ENCODE measurements around the gene SLC12A5.
A peak's percentile ranks its signal among the peaks of the same experiment; 100 is the strongest.

SLC12A5 gene

DNA sequence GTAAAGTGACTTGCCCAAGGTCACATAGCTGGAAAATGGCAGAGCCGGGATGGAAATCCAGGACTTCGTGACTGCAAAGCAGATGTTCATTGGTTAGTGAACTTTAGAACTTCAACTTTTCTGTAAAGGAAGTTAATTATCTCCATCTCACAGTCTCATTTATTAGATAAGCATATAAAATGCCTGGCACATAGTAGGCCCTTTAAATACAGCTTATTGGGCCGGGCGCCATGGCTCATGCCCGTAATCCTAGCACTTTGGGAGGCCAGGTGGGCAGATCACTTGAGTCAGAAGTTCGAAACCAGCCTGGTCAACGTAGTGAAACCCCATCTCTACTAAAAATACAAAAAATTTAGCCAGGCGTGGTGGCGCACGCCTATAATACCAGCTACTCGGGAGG, 22.1 kb upstream of the SLC12A5 start:
- no peak for DNase-seq

DNA sequence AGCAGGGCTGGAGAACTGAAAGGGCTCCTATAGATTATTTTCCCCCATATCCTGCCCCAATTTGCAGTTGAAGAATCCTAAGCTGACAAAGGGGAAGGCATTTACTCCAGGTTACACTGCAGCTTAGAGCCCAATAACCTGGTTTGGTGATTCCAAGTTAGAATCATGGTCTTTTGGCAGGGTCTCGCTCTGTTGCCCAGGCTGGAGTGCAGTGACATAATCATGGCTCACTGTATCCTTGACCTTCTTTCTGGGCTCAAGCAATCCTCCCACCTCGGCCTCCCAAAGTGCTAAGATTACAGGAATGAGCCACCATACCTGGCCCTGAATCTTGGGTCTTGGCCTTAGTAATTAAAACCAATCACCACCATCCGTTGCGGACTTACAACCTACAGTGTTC, 21.3 kb upstream of the SLC12A5 start:
- DNase-seq: no peak

DNA sequence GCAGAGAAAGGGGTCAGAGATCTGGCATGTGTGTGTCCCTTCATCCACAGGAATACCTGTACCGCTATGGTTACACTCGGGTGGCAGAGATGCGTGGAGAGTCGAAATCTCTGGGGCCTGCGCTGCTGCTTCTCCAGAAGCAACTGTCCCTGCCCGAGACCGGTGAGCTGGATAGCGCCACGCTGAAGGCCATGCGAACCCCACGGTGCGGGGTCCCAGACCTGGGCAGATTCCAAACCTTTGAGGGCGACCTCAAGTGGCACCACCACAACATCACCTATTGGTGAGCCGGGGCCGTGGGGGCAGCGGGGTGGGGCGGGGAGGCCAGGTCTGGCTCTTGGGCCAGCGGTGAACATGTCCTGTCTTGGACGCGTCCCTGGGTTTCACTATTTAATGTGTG, 19.2 kb upstream of the SLC12A5 start:
- DNase-seq: no peak

DNA sequence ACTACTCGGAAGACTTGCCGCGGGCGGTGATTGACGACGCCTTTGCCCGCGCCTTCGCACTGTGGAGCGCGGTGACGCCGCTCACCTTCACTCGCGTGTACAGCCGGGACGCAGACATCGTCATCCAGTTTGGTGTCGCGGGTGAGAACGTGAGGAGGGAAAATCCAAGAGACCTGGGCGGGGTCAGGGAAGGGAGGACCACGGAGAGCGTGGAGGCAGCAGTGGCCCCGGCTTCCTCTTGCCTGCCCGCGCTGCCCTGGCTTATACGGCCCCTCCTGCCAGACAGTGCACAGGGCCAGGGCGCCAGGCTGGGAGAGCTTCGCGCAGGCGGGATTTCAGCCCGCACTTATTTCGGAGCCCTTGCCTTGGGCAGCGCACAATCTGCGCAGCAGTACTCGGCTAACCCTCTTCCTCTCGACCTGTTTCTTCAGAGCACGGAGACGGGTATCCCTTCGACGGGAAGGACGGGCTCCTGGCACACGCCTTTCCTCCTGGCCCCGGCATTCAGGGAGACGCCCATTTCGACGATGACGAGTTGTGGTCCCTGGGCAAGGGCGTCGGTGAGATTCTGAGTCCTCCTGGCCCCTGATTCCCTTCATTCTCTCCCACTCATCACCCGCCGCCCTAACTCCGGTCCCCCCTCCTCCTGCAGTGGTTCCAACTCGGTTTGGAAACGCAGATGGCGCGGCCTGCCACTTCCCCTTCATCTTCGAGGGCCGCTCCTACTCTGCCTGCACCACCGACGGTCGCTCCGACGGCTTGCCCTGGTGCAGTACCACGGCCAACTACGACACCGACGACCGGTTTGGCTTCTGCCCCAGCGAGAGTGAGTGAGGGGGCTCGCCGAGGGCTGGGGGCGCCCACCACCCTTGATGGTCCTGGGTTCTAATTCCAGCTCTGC, 18.3 kb upstream of the SLC12A5 start:
- peak; percentile 52 for DNase-seq

DNA sequence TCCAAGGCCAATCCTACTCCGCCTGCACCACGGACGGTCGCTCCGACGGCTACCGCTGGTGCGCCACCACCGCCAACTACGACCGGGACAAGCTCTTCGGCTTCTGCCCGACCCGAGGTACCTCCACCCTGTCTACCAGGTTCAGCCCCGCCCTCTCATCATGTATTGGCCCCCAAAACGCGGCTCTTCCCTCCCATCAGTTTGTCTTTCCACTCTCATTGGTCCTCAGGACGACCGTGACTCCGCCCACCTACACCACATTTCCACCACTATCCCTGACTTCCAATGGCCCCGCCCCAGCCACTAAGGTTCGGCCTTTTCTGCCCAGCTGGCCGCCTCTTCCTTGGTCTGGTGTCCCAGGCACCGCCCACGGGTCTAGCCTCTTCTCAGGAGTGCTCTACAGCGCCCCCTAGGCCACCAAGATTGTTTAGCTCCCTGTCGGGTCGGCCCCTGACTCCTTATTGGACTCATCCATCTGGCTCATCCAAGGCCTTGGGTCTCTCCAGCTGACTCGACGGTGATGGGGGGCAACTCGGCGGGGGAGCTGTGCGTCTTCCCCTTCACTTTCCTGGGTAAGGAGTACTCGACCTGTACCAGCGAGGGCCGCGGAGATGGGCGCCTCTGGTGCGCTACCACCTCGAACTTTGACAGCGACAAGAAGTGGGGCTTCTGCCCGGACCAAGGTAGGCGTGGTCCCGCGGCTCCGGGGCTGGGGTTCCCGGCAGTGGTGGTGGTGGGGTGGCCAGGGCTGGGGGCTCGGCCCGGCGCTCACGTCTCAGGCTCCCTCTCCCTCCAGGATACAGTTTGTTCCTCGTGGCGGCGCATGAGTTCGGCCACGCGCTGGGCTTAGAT, 17.2 kb upstream of the SLC12A5 start:
- DNase-seq: peak; percentile 45

DNA sequence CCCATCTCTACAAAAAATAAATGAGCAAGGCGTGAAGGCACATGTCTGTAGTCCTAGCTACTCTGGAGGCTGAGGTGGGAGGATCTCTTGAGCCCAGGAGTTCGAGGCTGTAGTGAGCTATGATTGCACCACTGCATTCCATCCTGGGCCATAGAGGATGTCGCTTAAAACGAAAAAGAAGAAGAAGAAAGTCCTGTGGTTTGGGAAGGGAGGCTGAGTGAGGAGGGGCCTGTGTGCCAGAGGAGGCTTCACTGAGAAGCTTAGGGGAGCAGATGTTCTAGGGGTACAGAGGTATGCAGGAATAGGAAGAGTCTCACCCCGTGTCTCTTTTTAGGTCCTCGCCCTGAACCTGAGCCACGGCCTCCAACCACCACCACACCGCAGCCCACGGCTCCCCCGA, 16.1 kb upstream of the SLC12A5 start:
- no peak for DNase-seq

DNA sequence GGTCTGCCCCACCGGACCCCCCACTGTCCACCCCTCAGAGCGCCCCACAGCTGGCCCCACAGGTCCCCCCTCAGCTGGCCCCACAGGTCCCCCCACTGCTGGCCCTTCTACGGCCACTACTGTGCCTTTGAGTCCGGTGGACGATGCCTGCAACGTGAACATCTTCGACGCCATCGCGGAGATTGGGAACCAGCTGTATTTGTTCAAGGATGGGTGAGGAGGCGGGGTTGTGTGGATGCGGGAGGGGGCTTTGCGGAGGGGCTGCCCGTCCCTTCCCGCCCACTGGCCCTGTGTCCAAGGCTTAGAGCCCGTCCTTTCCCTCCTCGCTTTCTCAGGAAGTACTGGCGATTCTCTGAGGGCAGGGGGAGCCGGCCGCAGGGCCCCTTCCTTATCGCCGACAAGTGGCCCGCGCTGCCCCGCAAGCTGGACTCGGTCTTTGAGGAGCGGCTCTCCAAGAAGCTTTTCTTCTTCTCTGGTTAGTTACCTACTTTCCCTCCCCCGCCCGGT, 15.6 kb upstream of the SLC12A5 start:
- DNase-seq: no peak

DNA sequence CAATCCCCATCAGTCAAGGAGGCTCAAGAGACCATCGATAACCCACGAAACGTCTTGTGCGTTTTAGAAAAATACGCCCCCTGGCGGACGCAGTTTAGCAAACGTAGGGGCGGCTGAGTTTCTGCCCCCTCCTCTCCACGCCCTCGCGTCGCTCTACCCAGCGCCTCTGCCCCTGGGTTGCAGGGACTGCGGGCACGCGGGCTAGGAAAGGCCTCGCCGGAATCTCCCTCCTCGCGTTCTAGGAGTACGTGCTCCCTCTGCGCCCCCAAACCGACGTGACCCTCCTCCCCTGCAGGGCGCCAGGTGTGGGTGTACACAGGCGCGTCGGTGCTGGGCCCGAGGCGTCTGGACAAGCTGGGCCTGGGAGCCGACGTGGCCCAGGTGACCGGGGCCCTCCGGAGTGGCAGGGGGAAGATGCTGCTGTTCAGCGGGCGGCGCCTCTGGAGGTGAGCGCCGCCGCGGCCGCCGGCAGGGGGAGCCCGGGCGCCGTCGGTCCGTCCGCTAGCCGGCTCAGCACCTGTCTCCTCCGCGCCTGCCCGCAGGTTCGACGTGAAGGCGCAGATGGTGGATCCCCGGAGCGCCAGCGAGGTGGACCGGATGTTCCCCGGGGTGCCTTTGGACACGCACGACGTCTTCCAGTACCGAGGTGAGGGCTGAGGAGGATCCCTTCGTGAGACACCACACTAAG, 15.0 kb upstream of the SLC12A5 start:
- DNase-seq: peak; percentile 78

DNA sequence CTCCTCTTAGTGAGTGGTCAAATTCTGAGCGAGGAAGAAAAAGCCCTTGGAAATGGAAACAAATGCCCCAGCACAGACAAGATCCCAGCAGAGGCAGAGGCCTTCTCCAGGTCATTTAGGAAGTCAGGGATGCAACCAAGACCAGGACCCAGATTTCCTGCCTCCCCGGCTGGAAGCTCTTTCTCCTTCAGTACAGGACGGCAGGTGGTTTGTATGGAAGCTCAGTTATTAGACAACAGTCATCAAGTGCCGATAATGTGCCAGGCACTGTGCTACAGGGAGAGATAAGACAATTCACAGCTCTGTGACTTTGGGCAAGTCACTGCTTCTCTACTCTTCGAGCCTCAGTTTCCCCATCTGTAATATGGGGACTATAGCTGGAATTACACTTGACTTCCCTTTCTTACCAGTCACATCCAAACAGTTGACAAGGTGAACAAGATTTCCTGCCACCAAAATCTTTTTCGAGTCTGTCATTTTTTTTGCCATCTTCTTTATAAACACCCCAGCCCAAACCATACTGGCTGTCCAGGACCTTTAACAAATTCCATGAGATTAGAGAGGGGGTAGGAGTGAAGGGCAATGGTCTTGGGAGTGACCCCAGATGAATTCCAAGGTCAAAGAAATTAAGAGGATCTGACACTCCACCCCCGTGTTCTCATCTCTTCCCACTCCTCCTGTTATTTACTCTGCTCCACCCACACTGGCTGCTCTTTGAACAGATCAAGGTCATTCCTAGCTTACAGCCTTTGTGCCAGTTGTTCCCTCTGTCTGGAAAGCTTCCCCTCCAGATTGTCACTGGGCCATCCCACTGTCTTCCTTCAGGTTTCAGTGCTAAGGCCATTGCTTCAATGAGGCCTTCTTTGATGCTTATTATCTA, 14.3 kb upstream of the SLC12A5 start:
- DNase-seq: no peak

DNA sequence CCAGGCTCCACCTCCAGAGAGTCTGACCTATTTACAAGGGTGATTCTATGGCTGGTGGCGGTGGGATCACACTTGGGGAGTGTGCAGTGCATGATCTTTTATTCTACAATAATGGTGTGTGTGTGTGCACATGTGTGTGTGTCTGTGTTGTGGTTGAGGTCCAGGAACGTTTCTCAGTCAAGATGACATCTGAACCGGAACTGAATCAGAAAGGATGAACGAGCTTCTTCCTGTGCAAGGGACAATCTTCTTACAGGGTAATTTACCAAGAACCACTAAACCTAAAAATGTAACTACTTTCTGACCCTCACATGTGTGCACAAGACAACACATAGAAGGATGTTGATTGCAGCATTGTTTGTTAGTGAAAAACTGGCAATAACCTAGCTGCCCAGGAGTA, 11.7 kb upstream of the SLC12A5 start:
- no peak for DNase-seq

DNA sequence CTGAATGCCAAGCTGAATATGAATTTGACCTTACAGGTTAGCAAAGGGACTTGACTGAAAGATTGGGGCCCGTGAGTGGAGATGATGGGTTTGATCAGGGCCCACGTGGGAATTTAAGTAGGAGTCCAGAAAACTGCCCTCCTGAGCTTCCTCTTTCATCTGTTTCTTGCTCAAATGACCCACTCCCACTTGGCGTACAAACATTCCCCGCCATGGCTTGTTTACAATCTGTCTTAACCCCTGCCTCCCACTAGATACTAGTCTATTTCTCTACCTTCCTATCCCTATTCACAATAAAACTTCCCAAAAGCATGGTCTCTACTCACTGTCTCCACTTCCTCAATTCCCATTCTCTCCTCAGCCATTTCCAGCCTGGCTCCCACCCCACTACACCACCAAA, 10.9 kb upstream of the SLC12A5 start:
- DNase-seq: no peak

DNA sequence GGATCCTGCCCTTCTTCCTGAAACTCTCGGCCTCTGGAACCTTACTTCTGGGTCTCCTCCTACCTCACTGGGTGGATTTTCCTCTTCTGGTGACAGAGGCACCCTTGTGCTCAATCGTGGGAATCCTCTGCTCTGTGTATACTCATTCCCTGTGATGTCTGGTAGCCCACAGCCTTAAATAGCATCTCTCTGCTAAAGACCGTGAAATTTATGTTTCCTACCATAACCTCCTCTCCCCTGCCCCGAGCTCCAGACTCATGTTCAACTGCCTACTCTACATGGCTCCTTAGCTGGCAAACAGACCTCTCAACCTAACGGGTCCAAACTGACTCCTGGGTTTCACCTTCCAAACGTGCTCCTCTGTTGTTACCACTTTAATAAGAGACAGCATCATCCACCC, 10.4 kb upstream of the SLC12A5 start:
- no peak for DNase-seq

DNA sequence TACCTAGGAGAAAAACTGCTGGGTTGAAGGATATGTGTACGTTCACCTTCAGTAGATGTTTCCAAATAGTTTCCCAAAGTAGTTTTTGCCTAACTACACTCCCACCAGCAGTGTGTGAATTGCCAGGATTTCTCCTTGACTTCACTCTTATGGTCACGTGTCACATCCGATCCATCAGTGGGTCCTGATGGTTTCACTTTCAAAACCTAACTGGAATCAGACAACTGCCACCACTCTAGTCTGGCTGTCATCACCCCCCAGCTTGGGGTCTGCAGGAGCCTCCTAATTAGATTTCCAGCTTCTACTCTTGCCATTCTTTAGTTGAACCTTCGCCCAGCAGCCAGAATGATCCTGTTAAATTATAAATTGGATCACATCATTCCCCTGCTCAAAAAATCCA, 8.5 kb upstream of the SLC12A5 start:
- no peak for DNase-seq

DNA sequence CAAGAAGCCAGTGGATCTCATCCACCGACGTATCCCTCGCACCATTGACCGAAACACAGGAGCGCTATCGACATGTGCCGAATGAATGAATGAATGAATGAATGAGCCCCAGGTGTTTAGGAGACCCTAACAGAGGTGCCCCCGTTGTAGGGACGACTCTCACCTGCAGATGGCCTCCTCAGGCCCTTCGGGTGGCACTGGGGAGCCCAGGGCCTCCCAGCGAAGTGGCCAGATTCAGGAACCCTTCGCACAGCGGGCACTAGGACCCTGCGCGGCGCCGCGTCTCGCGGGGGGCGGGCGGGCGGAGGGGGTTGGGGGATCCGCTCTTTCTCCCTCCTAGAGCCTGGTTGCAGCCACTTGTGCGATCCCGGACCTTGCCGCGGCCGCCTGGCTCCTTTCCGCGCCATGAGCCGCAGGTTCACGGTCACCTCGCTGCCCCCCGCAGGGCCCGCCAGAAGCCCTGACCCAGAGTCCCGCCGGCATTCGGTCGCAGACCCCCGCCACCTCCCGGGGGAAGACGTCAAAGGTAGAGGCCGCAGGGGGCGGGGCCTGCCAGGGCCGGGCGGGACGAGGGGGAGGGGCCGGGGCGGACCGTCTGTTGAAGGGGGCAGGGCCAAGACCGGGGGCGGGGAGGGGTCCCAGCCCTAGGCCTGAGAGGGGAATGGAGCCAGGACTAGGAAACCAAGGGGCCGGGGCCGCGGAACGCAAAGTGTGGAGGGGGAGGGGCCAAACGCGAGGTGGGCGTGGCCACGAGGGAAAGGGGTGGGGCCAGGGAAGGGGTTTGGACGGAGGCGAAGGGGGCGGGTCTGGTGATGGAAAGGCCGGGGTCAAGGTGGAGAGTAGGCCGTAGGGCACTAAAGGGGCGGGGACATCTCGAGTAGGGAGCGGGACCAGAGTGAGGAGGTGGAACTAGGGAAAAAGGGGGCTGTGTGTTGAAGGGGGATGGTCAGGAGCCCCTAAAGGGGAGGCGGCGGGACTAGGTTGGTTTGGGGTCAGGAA, 7.4 kb upstream of the SLC12A5 start:
- peak; percentile 52 for DNase-seq

DNA sequence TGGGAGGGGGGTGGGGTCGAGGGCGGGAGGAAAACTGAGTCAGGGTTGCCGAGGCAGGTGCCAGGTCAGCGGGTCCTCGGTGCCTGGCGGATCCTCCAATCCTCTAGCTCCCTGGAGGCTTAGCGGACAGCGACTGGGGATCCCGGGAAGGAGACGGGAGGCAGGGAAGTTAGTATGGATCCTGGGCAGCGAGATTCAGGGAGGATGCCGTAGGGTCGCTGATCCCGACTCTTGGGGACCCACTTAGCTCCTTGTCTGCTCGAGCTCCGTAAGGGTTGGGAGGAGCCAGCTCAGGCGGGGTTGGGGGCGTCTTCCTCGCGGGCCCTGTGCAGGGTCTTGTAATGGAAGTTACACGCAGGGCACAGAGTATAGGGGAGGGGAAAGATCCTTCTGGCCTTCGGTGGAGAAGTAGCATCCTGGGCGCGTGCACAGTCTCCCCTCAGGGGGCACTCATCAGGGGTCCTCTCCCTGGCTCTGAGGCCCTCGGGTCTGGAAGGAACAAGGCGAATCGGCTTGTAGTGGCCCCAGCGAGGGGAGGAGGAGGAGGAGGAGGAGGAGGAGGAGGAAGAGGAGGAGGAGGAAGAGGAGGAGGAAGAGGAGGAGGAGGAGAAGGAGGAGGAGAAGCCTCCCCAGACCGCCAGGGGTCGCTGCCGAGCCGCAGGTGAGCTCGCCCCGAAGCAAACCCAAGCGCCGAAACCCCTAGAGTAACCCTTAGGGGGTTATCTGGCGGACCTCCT, 6.4 kb upstream of the SLC12A5 start:
- DNase-seq: peak; percentile 89

DNA sequence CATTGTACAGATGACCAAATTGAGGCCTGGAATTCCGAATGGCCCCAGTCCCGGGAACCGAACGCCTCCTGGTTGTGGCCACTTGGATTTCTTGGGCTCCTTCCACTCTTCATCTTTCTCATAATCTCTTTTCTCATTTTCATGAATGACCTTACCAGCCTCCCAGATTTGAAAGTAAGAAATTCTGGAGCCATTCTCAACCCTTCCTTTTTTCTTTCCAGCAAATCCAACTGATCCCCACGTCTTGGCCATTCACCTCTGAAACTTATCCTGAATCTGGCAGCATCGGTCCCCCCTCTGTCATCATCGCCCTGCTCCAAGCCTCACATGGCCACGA, 5.9 kb upstream of the SLC12A5 start:
- DNase-seq: no peak

DNA sequence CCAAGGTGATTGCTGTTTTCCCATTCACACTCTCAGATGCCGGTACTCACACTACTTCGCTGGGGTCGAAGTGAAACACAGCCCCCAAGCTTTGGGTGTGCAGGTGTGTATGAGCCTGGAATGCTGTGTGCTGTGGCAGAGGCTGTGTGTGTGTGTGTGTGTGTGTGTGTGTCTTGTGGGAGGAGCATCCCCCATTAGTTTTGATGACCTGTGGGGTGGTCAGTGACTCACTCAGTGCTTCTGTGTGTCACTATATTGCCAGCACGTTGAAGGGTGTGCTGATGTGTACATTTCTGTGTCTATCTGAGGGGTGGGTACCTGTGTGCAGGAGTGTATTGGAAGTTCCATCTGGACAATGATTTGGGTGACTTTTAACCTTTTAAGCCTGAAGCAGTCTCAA, 5.0 kb upstream of the SLC12A5 start:
- DNase-seq: no peak

DNA sequence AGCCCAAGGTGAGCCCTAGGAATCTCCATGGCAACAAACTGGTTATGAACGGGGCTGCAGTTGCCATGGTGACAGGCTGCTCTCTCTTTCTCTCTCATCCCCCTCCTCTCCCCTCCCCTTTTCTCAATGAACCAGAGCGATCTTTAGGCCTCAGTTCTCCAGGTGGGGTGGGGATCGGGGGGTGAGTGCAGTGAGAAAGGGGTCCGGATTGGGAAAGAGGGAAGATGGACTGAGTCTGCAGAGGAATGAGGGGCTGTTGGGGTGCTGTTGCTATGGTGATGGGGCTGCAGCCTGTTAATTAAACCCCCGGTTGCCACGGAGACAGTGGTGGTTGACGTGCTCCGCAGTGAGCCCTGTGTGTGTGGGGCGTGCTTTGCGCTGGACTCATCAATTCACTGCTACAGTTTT, 3.6 kb upstream of the SLC12A5 start:
- no peak for DNase-seq

DNA sequence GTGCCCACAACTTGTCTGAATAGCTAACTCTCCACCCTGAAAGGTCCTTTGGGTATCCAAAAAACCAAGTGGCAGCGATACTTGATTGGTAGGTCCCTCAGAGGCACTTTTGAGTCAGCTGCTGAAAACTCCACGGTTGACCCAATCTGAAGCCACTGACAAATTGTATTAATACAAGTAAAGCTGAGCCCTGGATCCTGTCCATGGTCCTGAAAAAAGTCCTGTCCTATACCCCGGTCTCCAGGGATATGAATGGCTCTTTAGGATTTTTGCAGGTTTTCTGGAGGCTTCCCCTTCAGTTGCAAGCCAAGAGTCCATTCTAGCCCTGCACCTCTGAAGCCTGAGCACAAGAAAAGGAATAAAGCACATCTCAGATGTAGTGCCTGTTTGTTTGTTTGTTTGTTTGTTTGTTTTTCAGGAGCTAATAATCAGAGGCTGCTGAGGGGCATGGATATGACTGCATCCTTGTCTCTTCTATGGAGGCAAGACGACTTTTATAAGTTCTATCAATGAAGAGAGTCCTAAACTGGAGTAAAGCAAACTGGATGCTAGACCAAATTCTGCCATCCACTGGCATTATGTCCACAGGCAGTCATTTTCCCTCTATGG, 1.7 kb upstream of the SLC12A5 start:
- peak; percentile 46 for DNase-seq

DNA sequence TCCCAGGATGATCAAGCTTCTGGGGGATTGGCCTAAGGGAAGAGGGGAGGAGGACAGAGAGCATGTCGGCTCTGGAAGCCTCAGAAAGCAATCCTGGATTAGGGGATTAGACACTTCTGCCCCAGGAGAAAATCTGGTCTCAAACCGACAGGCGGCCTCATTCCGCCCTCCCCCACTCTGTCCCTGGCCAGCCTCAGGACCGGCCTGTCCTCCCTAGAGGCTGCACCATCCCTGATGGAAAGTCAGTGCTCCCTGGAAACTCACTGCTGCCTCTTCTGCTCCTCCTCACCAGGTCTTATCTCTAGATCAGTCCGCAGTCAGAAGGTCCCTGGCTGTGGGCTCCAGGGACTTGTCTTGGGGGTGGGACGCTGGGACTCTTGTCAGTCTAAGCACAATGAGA, 905 bp upstream of the SLC12A5 start:
- DNase-seq: no peak

Measured in CD4-positive, alpha-beta T cell treated with Interleukin-17A for 4 hours (primary cell).